Measurements from ENCODE around the gene OR2T3.
"Not testable (repeated sequence)": the region's sequence is repeated elsewhere in the genome, so short reads cannot be mapped to it uniquely, and the experiment has no call there.

OR2T3 gene

DNA sequence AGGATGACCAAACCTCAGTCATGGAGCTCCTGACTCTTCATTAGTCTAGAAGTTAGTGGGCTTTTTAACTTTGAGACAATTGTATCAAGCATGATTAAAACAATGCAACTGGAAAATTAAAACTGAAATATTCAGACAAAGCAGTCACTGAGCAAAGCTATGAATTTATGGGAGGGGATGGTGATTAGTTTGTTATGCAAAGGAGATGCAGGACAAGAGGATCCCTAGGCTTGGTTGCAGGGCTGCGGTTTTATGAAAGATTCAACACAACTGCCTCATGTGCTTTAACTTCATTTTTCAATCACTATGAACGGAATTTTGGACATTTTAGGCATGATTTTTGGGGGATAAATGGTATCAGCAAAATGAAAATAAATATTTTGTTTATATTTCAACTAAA is 1.0 kb upstream of the OR2T3 start:
- DNase-seq = not testable (repeated sequence)

- DNase-seq = not testable (repeated sequence)
Observed at GRCh38 chr1:248475660-248476059, 2.5 kb downstream of the OR2T3 start.

DNA sequence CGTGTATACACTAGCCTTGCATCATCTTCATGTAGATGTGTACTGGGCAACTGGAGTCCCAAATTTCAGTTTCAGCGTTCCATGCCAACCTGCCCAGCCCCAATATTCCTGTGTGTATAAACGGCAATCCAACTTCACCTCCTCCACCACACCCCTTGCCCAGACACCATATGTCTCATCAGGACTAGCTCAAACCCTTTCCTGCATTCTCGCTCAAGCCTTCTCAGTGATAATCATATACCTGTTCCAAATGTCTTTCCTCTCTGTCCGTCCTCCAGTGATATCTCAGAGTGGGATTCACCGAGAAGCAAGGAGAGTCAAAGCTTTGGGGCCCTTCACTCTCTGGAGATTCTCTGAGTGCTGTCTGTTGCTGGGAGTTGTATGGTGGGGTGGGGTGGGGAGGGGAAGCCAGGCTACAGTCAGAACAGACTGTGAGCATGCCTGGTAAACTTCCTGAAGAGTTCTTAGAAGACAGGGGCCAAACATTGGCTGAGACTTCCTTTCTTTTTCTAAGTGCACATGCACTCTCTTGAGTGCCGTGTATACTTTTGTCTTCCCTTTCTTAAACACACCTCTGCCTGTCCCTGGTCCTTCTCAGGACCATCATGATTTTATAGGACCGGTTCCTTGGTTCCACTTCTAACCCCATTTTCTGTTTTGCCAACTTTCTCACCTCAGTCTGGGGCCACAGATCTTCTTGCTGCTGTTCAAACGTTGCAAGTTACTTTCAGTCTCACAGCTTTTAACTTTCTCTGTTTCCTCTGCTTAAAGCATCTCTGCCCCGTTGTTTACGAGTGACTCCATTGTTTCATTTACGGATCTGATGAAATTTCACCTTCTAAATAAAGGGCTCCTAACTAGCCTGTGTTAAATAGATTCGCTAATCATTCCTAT is 8.8 kb downstream of the OR2T3 start:
- DNase-seq = peak; percentile 9

DNA sequence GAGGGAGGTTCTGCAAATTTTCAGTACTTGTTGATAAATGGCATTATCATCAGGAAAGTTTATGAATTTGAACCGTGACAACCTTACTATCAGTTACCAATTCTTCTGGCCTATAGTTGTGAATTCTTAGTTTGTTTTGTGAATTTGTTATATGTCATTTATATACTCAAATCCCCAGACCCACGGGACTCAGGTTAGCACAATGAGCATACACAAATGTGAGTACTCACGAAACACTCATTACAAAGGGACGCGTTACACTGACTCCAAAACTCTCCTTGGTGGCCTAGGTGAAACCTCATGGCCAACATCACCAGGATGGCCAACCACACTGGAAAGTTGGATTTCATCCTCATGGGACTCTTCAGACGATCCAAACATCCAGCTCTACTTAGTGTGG is 15.1 kb downstream of the OR2T3 start, which contains the start of gene OR2T5:
OR2T5 (plus strand) TSS at position 301 of the 400 bp plus-strand sequence; CDS start at position 301, 0 bp downstream.
- not testable (repeated sequence) for DNase-seq

DNA sequence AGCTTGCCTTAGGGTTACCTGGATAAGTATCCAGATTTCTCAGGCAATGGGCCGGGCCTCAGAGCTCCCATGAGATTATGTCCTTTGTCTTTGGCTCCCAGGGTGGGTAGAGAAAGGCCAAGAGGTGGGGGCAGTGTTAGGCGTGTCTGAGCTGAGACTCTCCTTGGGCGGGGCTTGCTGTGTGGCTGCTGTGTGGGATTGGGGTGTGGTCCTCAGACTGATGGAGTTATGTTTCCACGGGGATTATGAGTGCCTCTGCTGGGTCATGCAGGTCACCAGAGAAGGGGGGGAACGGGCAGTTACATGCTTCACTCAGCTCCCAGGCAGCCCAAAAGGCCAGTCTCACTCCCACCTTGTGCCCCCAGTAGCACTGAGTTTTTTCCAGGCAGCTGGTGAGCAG is 23.5 kb downstream of the OR2T3 start:
- not testable (repeated sequence) for DNase-seq

GRCh38 chr1:248500305-248501035 is 27.3 kb downstream of the OR2T3 start:
- not testable (repeated sequence) for DNase-seq

- not testable (repeated sequence) for DNase-seq
Observed at GRCh38 chr1:248507773-248508172, 34.6 kb downstream of the OR2T3 start, which contains the start of gene OR2G6. Gene OR2G6 (plus strand): TSS chr1:248508073. CDS start chr1:248521647, 13,574 bp downstream.

- DNase-seq = not testable (repeated sequence)
Observed at GRCh38 chr1:248510217-248510616, 37.1 kb downstream of the OR2T3 start.

GRCh38 chr1:248521856-248522255 is 48.7 kb downstream of the OR2T3 start:
- no peak for DNase-seq

Measured in activated CD4-positive, alpha-beta T cell treated with anti-CD3 and anti-CD28 coated beads for 1 hour (primary cell).